Activated CD8-positive, alpha-beta memory T cell treated with anti-CD3 and anti-CD28 coated beads, Interleukin-2, amount 50 U/mL, for 1 hour (primary cell): ENCODE measurements around the gene NUFIP2.
"Not testable (repeated sequence)": the region's sequence is repeated elsewhere in the genome, so short reads cannot be mapped to it uniquely, and the experiment has no call there.

Source experiments
- DNase-seq: peaks from one replicate; pipeline ENCODE4 v3.0.0-alpha.2; 2020; ENCODE audit errors: extremely low read depth

Gene NUFIP2

GRCh38 chr17:29279397-29280070, 14.4 kb downstream of the NUFIP2 start:
- DNase-seq: no peak

- DNase-seq: no peak
These were observed 15.3 kb downstream of the NUFIP2 start for GRCh38 chr17:29278692-29279091.

- DNase-seq: no peak
These were observed 20.0 kb downstream of the NUFIP2 start for GRCh38 chr17:29273924-29274323.

- not testable (repeated sequence) for DNase-seq
These were observed 22.0 kb downstream of the NUFIP2 start for GRCh38 chr17:29271980-29272379.

- DNase-seq: no peak
These were observed 30.0 kb downstream of the NUFIP2 start for GRCh38 chr17:29263916-29264315.

- DNase-seq: no peak
These were observed 36.2 kb downstream of the NUFIP2 start for GRCh38 chr17:29257756-29258155.

- DNase-seq: no peak
These were observed 37.0 kb downstream of the NUFIP2 start for GRCh38 chr17:29256735-29257466.

GRCh38 chr17:29255926-29256522, 37.9 kb downstream of the NUFIP2 start:
- no peak for DNase-seq

GRCh38 chr17:29253037-29253436, 40.9 kb downstream of the NUFIP2 start:
- no peak for DNase-seq

GRCh38 chr17:29252101-29252791, 41.7 kb downstream of the NUFIP2 start:
- DNase-seq: no peak

GRCh38 chr17:29251184-29251583, 42.8 kb downstream of the NUFIP2 start:
- no peak for DNase-seq

- DNase-seq: no peak
These were observed 43.3 kb downstream of the NUFIP2 start for GRCh38 chr17:29250666-29251065.

GRCh38 chr17:29248845-29249244, 45.1 kb downstream of the NUFIP2 start:
- no peak for DNase-seq

- DNase-seq: no peak
These were observed 46.7 kb downstream of the NUFIP2 start for GRCh38 chr17:29247219-29247618.

GRCh38 chr17:29246628-29247027, 47.3 kb downstream of the NUFIP2 start, which contains the start of gene CRYBA1:
Gene CRYBA1 (plus strand): TSS chr17:29246859. CDS start chr17:29246864, 5 bp downstream.
- DNase-seq: no peak

GRCh38 chr17:29245401-29245800, 48.5 kb downstream of the NUFIP2 start:
- DNase-seq: no peak

- no peak for DNase-seq
These were observed 50.2 kb downstream of the NUFIP2 start for GRCh38 chr17:29243792-29244191.

GRCh38 chr17:29242790-29243189, 51.2 kb downstream of the NUFIP2 start:
- DNase-seq: no peak

GRCh38 chr17:29242051-29242450, 51.9 kb downstream of the NUFIP2 start:
- DNase-seq: no peak

- no peak for DNase-seq
These were observed 52.7 kb downstream of the NUFIP2 start for GRCh38 chr17:29240968-29241963.

- no peak for DNase-seq
These were observed 53.5 kb downstream of the NUFIP2 start for GRCh38 chr17:29240477-29240876.
